NCI-H2227 treated with DMSO at 0.1 percent for 48 hours (cell line): ENCODE results near the gene ARID4A.
"Not testable (repeated sequence)": the region's sequence is repeated elsewhere in the genome, so short reads cannot be mapped to it uniquely, and the experiment has no call there.

Source experiments
- DNase-seq: peaks from one replicate; lab custom pipeline; 2025; lab: John Stamatoyannopoulos, UW

Gene ARID4A

GRCh38 chr14:58298477-58299400, at the start of gene ARID4A:
Gene ARID4A, plus strand, starts transcription at chr14:58298555. Its CDS starts 1,300 bp downstream, at chr14:58299855.
- no peak for DNase-seq

- DNase-seq = no peak
Measured at GRCh38 chr14:58249611-58250010, 48.7 kb upstream of the ARID4A start.

DNA sequence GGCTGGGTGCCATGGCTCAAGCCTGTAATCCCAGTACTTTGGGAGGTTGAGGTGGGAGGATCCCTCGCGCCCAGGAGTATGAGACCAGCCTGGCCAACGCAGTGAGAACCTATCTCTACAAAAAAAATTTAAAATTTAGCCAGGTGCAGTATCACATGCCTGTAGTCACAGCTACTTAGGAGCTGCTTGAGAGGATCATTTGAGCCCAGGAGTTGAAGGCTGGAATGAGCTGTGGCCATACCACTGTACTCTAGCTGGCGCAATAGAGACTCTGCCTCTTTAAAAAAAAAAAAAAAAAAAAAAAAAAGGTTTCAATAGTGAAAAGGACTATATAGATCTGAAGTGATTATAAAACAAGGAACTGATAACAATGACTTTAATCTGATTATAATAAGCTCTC, 40.2 kb upstream of the ARID4A start:
- no peak for DNase-seq

- DNase-seq = not testable (repeated sequence)
Measured at GRCh38 chr14:58262005-58262404, 36.4 kb upstream of the ARID4A start.

GRCh38 chr14:58265401-58265800, 33.0 kb upstream of the ARID4A start:
- no peak for DNase-seq

DNA sequence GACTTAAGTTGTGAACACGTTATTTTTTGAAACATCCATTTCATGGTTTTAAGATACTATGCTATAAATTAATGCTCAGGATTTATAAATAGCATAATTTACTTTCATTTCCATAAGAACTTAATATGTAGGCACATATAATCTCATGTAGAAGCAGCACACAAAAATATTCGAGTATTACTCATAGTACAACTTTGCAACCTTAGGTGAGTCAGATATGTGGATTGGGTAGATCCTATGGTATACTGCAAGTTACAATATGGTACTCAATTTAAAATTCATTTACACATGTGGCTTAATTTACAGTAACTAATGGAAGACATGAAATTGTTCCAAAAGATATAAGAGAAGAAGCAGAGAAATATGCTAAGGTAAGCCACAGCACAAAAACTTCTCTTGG, 27.7 kb upstream of the ARID4A start:
- DNase-seq = no peak

- no peak for DNase-seq
Measured at GRCh38 chr14:58272588-58273372, 25.6 kb upstream of the ARID4A start.

DNA sequence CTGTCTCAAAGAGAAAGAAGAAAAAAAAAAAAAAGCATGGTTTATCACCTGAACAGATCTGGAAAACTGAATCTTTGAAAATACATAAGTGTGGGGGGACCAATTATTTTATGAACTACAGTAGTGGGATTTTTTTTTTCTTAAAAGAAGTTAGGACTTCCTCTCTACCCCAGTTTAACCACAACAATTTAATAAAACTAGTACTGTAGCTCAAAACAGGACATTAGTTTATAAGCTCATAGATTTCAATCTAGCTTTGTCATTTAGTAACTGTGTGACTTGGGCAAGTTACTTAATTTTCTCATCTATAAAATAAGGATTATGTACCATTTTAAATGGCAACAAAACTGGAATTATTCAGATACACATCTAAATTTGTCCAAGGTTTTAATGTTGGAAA, 23.5 kb upstream of the ARID4A start:
- no peak for DNase-seq

DNA sequence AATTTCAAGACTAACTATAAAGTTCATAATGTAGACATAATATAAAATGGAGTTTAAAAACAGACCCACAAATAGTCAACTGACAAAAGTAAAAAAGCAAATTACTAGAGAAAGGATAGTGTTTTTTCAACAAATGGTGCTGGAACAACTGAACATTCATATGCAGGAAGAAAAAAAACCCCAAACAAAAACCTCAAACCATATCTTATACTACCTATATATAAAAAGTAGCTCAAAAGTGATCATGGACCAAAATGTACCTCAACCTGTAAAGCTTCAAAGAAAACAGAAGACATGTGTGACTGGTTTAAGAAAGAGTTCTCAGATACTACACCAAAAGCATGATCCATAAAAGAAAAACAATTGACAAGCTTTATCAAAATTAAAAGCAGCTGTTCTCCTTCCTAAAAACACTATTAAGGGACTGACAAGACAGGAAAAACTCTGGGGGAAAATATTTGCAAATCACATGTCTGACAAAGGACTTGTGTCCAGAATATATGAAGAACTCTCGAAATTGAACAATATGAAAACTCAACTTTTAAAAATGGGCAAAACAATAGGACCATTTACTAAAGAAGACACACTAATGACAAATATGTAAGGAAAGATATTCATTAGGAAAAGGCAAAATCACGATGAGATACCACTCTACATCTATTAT, 22.7 kb upstream of the ARID4A start:
- no peak for DNase-seq

DNA sequence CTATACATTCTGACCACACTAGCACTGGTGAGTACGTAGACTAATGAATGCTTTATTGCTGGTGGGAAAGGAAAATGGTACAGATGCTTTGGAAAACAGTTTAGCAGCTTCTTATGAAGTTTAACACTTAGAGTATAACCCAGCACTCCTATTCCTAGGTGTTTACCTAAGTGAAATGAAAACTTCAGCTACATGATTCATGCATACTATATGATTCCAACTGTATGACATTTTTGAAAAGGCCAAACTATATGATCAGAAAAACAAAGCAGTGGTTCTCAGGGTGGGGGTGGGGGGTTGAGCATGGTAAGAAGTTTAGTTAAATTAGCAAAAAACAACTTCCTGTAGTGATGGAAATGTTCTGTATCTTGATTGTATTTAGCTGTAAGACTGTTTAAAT, 22.1 kb upstream of the ARID4A start:
- no peak for DNase-seq

- DNase-seq = no peak
Measured at GRCh38 chr14:58278177-58278576, 20.2 kb upstream of the ARID4A start.

DNA sequence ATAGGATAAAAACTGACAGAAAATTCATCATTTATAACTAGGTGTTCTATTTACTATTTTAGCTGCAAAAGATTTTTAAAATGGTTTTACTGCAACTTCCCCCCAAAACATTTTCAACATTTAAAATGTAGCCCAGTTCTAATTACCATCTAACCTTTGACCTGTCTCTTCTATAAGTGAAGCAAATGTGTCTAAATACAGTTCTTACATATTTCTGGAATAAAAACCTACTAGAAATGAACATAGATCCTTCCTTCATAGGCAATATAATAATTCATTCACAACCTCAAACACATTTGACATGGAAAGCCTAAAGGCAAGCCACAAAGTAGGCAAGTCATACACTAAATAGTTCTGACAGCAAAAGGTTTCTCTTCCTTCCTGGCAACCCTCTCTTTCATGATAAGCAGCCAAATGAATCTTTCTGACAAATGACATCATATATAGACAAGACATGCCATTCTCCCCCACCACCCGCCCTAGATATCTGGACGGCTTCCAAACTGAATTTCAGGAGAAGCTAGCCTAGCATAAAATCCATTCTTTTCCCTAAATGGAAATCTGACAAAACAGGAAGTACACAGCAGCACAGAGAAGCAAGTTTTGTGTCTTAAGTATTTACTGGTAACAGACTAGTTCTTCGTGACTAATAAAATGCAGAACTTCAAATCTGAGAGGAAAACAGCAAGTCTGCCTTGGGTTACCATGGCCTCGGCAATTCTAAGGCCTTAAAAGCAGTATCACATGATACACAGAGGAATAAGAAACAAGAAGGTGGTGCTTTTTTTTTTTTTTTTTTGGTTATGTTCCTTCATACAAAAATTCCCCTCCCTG, 17.2 kb upstream of the ARID4A start:
- no peak for DNase-seq

- DNase-seq = no peak
Measured at GRCh38 chr14:58281969-58282368, 16.4 kb upstream of the ARID4A start.

GRCh38 chr14:58282925-58283593, 15.3 kb upstream of the ARID4A start:
- no peak for DNase-seq

GRCh38 chr14:58283730-58284129, 14.6 kb upstream of the ARID4A start:
- DNase-seq = no peak

DNA sequence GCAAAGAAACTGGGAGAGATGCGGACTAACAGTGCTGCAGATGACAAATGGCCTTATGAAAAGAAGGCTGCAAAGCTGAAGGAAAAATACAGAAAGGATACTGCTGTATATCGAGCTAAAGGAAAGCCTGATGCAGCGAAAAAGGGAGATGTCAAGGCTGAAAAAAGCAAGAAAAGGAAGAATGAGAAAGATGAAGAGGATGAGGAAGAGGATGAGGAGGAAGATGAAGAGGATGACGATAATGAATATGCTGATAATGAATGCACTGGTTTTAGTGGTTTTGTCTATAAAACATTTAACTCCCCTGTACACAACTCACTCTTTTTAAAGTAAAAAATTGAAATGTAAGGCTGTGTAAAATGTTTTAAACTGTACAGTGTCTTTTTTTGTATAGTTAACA, 13.2 kb upstream of the ARID4A start:
- no peak for DNase-seq

DNA sequence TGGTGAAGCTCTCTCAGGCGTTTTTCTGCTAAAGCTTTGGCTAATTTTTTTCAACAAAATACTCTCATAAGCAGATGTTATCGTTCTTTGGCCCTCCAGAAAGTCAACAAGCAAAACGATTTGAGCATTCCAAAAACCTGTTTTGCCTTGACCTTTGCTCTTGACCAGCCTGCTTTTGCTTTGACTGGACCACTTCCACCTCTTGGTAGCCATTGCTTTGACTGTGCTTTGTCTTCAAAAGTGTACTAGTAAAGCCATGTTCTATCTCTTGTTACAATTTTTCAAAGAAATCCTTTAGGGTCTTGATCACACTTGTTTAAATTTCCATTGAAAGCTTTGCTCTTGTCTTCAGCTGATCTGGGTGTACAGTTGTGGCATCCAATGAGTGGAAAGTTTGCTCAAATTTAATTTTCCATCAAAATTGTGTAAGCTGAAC, 10.7 kb upstream of the ARID4A start:
- no peak for DNase-seq

GRCh38 chr14:58288106-58288792, 10.1 kb upstream of the ARID4A start:
- no peak for DNase-seq

GRCh38 chr14:58291646-58292045, 6.7 kb upstream of the ARID4A start:
- DNase-seq = no peak

DNA sequence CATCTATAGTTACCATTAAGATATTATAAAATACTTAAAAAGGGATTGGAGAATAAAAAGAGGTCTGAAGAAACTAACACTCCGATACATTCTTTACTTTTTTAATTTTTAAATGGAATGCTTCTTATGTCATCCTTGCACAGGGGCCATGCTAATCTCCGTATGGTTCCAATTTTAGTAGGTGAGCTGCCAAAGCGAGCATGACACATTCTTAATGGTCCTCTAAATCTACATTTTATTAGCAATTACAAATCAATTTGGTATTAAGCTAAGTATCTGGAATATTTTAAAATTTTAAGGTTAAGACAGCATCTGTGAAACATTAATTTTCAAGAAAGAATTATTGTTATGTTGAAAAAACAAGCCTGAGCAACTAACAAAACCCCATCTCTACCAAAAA, 6.2 kb upstream of the ARID4A start:
- no peak for DNase-seq
